Raji (cell line): Measurements from ENCODE around the gene ZNF12.
A peak's percentile ranks its signal among the peaks of the same experiment; 100 is the strongest.
"Not testable (repeated sequence)": the region's sequence is repeated elsewhere in the genome, so short reads cannot be mapped to it uniquely, and the experiment has no call there.

ENCODE experiments used
- POLR2A ChIP-seq: IDR thresholded peaks from 2 replicates; pipeline ENCODE4 v1.6.1; 2011; ENCODE audit warnings: low read depth, low read length, control low read depth; ENCODE audit not compliant: insufficient read depth

The ZNF12 gene

DNA sequence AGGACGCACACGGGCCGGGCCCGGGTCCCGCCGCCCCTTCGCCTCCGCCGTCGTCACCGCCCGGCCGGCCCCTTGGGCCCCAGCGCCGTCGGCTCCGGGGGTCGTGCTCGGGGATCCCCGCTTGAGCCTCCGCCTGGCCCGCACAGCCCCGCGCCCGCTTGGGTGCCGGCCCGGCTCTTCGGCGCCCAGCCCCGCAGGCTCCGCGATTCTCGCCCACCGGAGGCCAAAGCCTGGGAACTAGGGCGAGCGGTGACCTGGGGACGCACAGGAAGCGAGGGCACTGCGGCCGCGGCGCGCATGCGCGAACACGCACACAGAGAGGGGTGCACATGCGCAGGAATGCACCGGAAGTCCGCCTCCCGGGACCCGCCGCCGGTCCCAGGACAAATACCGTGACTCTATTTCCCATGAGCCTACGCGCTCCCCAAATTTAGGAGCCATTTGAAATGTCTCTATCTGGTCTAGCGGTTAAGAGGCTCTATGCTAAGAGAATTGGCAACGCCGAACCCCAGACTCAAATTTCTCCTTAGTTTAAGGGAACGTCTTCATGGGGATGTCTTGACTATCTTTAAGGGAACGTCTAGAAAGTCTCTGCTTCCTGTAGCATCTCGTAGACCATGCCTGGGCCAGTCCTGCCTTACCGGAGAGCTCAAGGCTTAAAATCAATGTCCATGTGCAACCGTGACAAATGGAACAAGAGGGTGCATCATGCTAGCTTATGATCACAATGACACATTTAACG is at the start of gene ZNF12:
TSS of gene ZNF12 (minus strand) at position 282 of the 742 bp plus-strand sequence. CDS start 1,774 bp downstream, outside the sequence.
- TF ChIP-seq POLR2A: peak; percentile 84

DNA sequence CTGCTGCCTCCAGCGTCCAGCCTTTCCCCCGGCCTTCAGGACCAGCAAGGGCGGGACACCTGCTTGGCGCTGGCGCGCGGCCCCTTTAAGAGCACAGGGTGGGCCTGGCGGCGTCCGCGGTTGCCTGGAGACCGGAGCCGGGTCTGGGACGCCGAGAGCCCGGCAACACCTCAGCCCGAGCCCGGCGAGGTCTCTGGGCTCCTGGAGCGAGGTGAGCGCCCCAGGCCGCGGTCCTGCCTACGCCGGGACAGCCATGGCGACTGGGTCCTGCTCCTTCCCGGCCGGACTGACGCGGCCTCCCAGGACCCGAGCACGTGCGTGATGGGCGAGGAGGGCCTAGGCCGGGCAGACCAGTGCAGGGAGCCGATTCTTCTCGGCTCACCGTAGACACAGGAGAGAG is 47.2 kb upstream of the ZNF12 start, which contains the start of gene RSPH10B2:
TSS of gene RSPH10B2 (plus strand) at position 140 of the 400 bp plus-strand sequence. CDS start 3,575 bp downstream, outside the sequence.
- not testable (repeated sequence) for TF ChIP-seq POLR2A

DNA sequence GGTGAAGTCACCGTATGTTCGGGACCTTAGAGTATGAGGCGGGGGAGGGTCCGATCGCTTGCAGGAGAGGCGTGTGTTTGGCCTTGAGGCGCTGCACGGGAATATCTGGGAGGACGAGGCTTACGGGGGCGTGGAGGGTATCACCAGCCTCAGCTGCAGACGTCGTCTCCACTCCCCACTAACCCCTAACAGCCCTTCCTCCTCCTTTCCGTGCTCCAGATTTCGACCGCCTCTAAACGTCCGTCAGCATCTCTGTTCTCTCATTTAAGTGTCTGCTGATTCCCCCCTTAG is 23.5 kb upstream of the ZNF12 start:
- TF ChIP-seq POLR2A: no peak

DNA sequence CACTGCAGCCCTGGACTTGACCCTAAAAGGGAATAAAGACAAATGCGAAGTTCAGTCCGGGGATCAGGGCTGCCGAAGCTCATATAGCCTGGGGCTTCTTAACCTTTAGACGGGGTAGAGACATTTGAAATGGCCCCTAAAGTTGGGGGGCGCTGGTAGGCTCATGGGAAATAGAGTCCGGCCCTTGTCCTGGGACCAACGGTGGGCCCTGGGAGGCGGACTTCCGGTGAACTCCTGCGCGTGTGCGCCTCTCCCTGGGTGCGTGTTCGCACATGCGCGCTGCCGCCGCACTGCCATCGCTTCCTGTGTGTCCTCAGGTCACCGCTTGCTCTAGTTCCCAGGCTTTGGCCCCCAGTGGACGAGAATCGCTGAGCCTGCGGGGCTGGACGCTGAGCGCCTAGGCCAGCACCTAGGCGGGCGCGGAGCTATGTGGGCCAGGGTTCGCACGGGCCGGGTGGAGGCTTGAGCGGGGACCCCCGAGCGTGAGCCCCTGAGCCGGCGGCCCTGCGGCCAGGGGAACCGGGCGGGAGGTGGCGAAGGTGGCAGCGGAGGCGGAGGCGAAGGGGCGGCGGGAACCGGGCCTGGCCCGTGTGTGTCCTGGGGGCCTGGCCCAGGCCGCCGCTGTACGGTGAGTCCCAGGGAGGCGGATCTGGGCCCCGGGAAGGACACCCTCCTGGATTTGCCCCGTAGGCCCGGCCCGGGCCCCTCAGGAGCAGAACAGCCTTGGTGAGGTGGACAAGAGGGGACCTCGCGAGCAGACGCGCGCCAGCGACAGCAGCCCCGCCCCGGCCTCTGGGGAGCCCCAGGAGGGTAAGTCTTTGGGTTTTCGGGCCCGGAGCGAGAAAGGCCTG is 23.0 kb upstream of the ZNF12 start:
- TF ChIP-seq POLR2A: peak; percentile 96

DNA sequence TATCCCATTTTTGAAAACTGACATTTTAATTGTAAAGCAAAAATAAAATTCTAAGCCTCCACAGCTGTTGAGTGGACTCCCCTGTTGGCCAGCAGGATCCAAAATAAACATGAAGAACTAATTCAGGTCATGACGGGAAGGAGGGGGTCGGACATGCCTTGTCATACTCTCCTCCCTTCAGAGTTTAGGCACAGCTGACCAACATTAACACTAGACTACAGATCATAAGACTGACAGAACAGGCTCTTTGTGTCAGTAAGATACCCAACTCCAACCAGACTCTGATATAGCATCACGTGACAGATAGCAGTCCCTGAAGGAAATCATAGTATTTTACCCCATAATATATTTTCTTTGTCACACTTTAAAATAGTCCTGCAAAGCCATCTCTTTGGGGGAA is 20.9 kb upstream of the ZNF12 start:
- no peak for TF ChIP-seq POLR2A

DNA sequence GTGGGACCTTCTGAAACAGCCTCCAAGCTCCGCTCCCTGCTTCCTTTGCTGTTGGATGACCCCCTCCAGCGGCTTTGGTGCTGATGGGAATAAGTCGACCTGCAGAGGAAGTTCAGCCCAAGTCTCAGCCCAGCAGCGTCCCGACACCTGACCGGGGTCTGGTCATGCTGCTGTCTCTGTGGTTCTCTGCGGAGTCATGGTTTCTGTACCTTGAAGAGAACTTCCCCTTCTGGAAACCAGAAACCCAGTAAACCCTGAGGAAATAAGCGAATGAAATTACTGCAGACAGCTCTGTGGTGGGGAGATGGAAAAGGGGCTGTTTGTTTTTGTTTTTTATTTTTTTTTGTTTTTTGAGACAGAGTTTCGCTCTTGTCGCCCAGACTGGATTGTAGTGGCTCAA is 18.3 kb upstream of the ZNF12 start:
- TF ChIP-seq POLR2A: no peak

DNA sequence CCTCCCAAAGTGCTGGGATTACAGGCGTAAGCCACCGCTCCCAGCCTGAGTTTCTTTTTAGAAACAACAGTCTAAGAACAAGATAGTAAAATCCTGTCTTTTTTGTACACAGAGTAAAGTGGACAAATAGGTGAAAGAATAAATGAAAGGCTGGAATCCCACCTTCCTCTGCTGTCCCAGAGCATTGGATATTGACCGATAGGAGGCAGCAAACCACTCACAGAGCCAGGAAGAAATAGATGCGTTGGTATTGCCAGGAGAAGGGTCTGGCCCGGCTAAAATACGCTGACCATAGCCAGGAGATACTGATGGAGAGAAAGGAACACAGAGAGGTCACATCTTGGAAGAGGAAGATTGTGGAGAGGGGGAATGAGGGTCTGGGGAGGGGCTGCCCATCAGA is 11.4 kb upstream of the ZNF12 start:
- TF ChIP-seq POLR2A: no peak

DNA sequence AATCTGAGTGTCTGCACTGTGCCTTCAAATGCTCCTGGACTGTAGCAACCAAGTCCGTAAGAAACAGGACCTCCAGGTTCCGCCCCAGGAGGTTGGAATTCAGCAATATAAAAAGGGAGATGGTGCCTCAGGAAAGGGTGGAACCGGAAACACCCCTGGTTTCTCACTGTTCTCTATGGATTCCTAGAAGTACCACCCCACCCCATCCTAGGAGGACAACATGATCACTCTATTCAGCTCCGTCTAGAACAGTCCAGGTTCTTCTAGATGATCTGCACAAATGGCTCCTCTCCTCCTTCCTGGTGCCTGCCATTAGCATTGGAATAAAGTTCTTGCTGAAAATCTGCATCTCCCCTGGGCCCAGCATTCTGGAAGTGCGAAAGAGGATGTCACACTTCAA is 7.6 kb upstream of the ZNF12 start:
- no peak for TF ChIP-seq POLR2A

DNA sequence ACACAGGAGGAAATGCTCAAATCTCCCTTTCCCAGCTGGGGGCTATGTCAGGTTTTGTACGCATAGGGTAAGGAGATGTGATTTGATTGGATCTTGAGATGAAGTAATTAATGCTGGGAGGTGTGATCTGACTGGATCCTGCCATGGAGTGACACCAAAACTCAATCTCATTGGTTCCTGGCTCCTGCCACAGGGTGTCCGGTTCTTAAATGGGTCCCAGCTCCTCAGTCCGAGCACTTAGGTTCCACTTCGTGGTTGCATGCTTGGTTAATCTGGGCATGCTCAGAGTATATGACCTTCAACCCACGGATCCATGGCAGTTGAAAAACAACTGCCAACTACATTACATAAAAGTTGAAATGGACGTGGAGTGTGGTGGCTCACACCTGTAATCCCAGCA is 3.1 kb upstream of the ZNF12 start:
- no peak for TF ChIP-seq POLR2A

DNA sequence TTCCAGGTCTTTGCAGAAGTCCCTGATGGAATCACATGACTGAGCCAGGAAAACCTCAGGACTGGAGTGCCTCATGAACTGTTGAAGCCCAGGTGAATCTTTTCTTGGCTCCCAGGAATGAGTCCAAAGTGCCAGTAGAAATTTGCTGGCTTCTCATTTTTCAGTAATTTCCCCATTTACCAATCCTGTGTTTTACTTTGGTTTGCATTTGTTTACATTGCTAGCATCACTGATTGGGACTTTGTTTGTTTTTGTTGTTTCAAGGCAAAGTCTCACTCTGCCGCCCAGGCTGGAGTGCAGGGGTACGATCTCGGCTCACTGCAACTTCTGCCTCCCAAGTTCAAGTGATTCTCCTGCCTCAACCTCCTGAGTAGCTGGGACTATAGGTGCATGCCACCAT is 1.6 kb upstream of the ZNF12 start:
- TF ChIP-seq POLR2A: no peak

DNA sequence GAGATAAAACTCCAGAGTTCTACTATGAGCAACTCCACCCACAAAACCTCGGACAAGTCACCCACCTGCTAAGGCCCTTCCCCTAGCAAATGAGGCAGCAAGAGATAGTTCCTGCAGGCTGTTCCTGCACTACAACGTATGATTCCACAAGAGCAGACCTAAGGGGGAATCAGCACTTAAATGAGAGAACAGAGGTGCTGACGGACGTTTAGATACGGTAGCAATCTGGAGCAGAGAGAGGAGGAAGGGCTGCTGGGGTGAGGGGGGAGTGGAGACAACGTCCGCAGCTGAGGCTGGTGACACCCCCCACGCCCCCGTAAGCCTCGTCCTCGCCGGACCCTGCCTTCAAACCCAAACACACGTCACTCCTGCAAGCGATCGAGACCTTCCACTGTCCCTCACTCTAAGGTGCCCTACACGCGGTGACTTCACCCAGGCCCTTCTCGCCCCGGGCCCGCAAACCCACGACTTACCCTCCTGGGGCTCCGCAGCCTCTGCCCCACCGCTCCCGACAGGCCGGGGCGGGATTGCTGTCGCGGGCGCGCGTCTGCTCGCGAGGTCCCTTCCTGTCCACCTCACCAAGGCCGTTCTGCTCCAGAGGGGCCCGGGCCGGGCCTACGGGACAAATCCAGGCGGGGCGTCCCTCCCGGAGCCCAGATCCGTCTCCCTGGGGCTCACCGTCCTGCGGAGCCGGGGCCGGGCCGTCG is 635 bp downstream of the ZNF12 start:
- no peak for TF ChIP-seq POLR2A

DNA sequence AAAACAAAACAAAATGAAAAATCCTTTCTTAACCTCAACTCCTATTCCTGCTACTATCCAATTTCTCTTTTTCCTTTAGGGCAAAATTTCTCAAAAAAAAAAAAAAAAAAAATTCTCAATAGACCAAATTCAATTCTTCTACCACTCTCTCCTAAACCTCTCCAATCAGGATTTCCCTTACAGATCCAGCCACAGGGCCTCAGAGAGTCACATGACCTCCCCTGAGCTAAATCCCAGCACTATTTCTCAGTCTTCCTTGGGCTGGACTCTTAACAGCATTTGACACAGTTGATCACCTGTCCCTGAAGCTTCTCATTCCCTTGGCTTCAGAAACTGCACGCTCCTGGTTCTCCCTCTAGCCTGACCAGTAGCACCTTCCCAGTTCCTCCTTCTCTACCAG is 4.9 kb downstream of the ZNF12 start:
- TF ChIP-seq POLR2A: no peak

DNA sequence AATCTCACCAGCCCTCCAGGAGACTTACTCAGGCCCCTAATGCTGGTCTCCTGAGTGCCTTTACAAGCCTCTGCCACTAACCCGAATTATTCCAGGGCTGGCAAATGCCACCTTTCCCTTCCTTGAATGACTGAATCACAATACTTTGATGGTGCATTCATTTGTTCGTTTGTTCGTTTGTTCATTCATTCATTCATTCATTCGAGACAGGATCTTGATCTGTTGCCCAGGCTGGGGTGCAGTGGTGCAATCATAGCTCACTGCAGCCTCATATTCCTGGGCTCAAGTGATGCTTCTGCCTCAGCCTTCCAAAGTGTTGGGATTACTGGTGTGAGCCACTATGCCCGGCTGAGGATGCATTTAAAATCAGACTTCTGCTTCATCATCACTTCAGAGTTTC is 6.0 kb downstream of the ZNF12 start:
- TF ChIP-seq POLR2A: no peak

DNA sequence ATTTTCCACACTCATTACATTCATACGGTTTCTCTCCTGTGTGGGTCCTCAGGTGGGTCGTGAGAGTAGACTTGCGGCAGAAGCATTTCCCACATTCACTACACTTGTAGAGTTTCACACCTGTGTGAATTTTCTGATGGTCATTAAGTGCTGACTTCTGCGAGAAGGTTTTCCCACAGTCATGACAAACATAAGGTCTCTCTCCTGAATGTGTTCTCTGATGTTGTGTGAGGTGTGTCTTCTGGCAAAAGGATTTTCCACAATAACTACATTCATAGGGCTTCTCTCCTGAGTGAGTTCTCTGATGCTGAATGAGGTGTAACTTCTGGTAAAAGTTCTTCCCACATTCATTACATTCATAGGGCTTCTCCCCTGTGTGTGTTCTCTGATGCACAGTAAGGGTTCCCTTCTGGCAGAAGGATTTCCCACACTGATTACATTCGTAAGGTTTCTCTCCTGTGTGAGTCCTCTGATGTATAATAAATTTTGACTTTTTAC is 15.1 kb downstream of the ZNF12 start:
- TF ChIP-seq POLR2A: no peak

DNA sequence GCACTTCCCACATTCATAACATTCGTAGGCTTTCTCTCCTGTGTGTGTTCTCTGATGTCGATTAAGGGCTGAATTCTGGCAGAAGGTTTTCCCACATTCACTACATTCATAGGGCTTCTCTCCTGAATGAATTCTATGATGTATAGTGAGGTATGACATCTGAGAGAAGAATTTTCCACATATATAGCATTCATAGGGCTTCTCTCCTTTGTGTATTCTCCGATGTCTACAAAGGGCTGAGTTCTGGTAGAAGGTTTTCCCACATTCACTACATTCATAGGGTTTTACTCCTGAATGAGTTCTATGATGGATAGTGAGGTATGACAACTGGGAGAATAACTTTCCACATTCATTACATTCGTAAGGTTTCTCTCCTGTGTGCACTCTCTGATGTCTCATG is 15.6 kb downstream of the ZNF12 start:
- no peak for TF ChIP-seq POLR2A
